ENCODE data around the gene PDZRN4. TPM values are rescaled to one million over a fixed set of nuclear protein-coding genes. Genes with fewer than 3 reads are reported as not detected.

The PDZRN4 gene
- polyA plus RNA-seq, 2 of the 4 experiments (the other 2 are of a cell fraction) = 0.03 TPM

DNA sequence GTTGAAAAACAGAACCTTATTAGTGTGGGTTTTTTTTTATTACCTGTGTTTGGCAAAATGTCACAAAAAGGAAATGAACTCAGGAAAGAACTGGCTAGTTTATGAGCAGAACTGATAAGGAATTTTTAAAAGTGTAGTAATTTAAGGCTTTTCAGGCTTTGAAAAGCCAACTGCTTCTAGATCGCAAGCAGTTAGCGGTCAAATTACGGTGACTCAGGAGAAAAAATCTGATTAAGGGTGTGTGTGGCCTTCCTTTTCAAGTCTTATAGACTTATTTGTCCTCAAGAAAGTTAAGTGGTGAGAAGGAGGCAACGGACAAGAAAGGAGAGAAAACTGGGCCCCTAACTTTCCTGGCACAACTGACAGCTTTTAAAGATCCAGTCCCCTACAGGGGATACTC, 33.4 kb downstream of the PDZRN4 start:
- CTCF ChIA-PET = interaction anchor here (1.9 kb wide), 1 partner anchor 16 kb away, joined by 4 read pairs; no protein-coding TSS in a partner anchor
- H3K4me3 ChIP-seq = no peak overlapping the region
- H3K9me3 ChIP-seq = no peaks in the 10 kb centered on the region
- WGBS (ENCODE audit: missing lambda C conversion rate) = 78% methylated on average over 4 of the region's 4 CpGs
- H3K27ac ChIP-seq = no peak overlapping the region
- TF ChIP-seq BHLHE40 (IDR thresholded peaks at IDR 0.05; ENCODE audit: low read depth, low read length) (no peak), ZSCAN20 (CRISPR knock-in tag; IDR thresholded peaks at IDR 0.05) (no peak), POLR2A (IDR thresholded peaks at IDR 0.05; ENCODE audit: low read length) (no peak), EHMT2 (IDR thresholded peaks at IDR 0.05; ENCODE audit: low read depth) (no peak), NR3C1 (IDR thresholded peaks at IDR 0.05) (no peak), PHF8 (IDR thresholded peaks at IDR 0.05; ENCODE audit: borderline replicate concordance, low read depth) (no peak), ESRRA (IDR thresholded peaks at IDR 0.05; ENCODE audit: borderline replicate concordance, low read length) (no peak), CHD2 (IDR thresholded peaks at IDR 0.05; ENCODE audit: low read length, partially characterized antibody) (no peak), POLR2AphosphoS2 (conservative IDR thresholded peaks at IDR 0.05; ENCODE audit: low read length) (no peak), RARB (CRISPR knock-in tag; IDR thresholded peaks at IDR 0.05) (no peak), TFCP2L1 (CRISPR knock-in tag; IDR thresholded peaks at IDR 0.05) (no peak), HEYL (CRISPR knock-in tag; IDR thresholded peaks at IDR 0.05) (no peak), CEBPB (IDR thresholded peaks at IDR 0.05) (no peak), MAZ (IDR thresholded peaks at IDR 0.05; ENCODE audit: borderline replicate concordance, low read depth, low read length) (no peak), TP53 (CRISPR knock-in tag; IDR thresholded peaks at IDR 0.05) (no peak), EP300 (IDR thresholded peaks at IDR 0.05) (no peak), GATA3 (IDR thresholded peaks at IDR 0.05; ENCODE audit: borderline replicate concordance) (no peak), SMC3 (IDR thresholded peaks at IDR 0.05) (no peak)
- TF ChIP-seq, protein P1, sequence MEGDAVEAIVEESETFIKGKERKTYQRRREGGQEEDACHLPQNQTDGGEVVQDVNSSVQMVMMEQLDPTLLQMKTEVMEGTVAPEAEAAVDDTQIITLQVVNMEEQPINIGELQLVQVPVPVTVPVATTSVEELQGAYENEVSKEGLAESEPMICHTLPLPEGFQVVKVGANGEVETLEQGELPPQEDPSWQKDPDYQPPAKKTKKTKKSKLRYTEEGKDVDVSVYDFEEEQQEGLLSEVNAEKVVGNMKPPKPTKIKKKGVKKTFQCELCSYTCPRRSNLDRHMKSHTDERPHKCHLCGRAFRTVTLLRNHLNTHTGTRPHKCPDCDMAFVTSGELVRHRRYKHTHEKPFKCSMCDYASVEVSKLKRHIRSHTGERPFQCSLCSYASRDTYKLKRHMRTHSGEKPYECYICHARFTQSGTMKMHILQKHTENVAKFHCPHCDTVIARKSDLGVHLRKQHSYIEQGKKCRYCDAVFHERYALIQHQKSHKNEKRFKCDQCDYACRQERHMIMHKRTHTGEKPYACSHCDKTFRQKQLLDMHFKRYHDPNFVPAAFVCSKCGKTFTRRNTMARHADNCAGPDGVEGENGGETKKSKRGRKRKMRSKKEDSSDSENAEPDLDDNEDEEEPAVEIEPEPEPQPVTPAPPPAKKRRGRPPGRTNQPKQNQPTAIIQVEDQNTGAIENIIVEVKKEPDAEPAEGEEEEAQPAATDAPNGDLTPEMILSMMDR (IDR thresholded peaks at IDR 0.05) = no peak
- TF ChIP-seq, protein P2, sequence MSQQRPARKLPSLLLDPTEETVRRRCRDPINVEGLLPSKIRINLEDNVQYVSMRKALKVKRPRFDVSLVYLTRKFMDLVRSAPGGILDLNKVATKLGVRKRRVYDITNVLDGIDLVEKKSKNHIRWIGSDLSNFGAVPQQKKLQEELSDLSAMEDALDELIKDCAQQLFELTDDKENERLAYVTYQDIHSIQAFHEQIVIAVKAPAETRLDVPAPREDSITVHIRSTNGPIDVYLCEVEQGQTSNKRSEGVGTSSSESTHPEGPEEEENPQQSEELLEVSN (IDR thresholded peaks at IDR 0.05; ENCODE audit: borderline replicate concordance, low read depth) = no peak
- ATAC-seq (no peak), FAIRE-seq (no peak), DNase-seq (ENCODE audit: low read depth in 1 of 2, low spot score in 1 of 2) (no peak)
- H3K4me2 ChIP-seq = no peak overlapping the region
- no peaks in the 10 kb centered on the region for H3K4me1 ChIP-seq
- POLR2A ChIA-PET = no interaction called here

DNA sequence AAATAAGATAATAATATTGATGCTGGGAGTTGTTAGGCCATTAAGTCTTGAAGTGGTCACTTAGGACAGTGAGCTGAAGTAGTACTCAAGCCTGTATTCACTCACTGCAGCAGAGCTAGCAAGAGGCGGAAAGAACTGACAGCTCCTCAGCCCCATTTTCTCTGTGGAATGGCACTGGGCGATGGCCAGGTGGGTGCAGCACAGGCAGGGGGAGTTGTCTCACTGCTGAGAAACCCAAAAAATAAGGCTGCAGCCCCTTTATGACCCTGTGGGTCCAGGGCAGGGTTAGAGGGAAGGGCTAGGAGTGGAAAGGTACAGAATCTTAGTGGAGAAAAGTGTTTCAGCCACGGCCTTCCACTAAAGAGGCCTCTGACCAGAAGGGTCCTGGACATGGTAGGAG, 35.5 kb downstream of the PDZRN4 start:
- FAIRE-seq (no peak), DNase-seq (ENCODE audit: low read depth in 1 of 2, low spot score in 1 of 2) (no peak), ATAC-seq (no peak)
- Histone ChIP-seq H3K4me2 (no peak overlapping the region), H3K4me3 (no peak overlapping the region), H3K9me3 (no peaks in the 10 kb centered on the region), H3K4me1 (no peaks in the 10 kb centered on the region), H3K27ac (no peak overlapping the region)
- POLR2A ChIA-PET = no interaction called here
- no peak for TF ChIP-seq CHD4 (IDR thresholded peaks at IDR 0.05; ENCODE audit: borderline replicate concordance)
- TF ChIP-seq, protein P3, sequence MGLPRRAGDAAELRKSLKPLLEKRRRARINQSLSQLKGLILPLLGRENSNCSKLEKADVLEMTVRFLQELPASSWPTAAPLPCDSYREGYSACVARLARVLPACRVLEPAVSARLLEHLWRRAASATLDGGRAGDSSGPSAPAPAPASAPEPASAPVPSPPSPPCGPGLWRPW (IDR thresholded peaks at IDR 0.05) = no peak
- TF ChIP-seq CEBPB (IDR thresholded peaks at IDR 0.05) = no peak
- TF ChIP-seq JUN (IDR thresholded peaks at IDR 0.05) = no peak
- no peak for TF ChIP-seq RNF2 (IDR thresholded peaks at IDR 0.05; ENCODE audit: borderline replicate concordance, low read depth)
- no peak for TF ChIP-seq HDAC2 (IDR thresholded peaks at IDR 0.05)
- no peak for TF ChIP-seq HOXB5 (CRISPR knock-in tag; IDR thresholded peaks at IDR 0.05)
- no peak for TF ChIP-seq ZNF302 (CRISPR knock-in tag; IDR thresholded peaks at IDR 0.05)
- TF ChIP-seq, protein P2 (IDR thresholded peaks at IDR 0.05; ENCODE audit: borderline replicate concordance, low read depth) = no peak
- TF ChIP-seq, protein P4, sequence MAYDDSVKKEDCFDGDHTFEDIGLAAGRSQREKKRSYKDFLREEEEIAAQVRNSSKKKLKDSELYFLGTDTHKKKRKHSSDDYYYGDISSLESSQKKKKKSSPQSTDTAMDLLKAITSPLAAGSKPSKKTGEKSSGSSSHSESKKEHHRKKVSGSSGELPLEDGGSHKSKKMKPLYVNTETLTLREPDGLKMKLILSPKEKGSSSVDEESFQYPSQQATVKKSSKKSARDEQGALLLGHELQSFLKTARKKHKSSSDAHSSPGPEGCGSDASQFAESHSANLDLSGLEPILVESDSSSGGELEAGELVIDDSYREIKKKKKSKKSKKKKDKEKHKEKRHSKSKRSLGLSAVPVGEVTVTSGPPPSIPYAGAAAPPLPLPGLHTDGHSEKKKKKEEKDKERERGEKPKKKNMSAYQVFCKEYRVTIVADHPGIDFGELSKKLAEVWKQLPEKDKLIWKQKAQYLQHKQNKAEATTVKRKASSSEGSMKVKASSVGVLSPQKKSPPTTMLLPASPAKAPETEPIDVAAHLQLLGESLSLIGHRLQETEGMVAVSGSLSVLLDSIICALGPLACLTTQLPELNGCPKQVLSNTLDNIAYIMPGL (CRISPR knock-in tag; IDR thresholded peaks at IDR 0.05; ENCODE audit: borderline replicate concordance) = no peak
- TF ChIP-seq MYC (IDR thresholded peaks at IDR 0.05; ENCODE audit: borderline replicate concordance, low read length) = no peak
- no peak for TF ChIP-seq ESRRA (IDR thresholded peaks at IDR 0.05; ENCODE audit: borderline replicate concordance, low read length)
- no peak for TF ChIP-seq EHMT2 (IDR thresholded peaks at IDR 0.05; ENCODE audit: low read depth)
- no peak for TF ChIP-seq RARB (CRISPR knock-in tag; IDR thresholded peaks at IDR 0.05)
- TF ChIP-seq RCOR1 (IDR thresholded peaks at IDR 0.05; ENCODE audit: low read depth, low read length) = no peak
- TF ChIP-seq NPAS2 (CRISPR knock-in tag; IDR thresholded peaks at IDR 0.05; ENCODE audit: borderline replicate concordance) = no peak
- TF ChIP-seq SMC3 (IDR thresholded peaks at IDR 0.05) = no peak
- TF ChIP-seq ZSCAN20 (CRISPR knock-in tag; IDR thresholded peaks at IDR 0.05) = no peak
- TF ChIP-seq SREBF2 (IDR thresholded peaks at IDR 0.05) = no peak
- TF ChIP-seq, protein P5, sequence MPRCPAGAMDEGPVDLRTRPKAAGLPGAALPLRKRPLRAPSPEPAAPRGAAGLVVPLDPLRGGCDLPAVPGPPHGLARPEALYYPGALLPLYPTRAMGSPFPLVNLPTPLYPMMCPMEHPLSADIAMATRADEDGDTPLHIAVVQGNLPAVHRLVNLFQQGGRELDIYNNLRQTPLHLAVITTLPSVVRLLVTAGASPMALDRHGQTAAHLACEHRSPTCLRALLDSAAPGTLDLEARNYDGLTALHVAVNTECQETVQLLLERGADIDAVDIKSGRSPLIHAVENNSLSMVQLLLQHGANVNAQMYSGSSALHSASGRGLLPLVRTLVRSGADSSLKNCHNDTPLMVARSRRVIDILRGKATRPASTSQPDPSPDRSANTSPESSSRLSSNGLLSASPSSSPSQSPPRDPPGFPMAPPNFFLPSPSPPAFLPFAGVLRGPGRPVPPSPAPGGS (IDR thresholded peaks at IDR 0.05) = no peak
- CTCF ChIA-PET = no interaction called here
- WGBS (ENCODE audit: missing lambda C conversion rate) = 67% methylated on average over 3 of the region's 3 CpGs
